Breast epithelium (tissue), 4 donors: ENCODE data around the gene KCNQ2. TPM values are rescaled to one million over a fixed set of nuclear protein-coding genes. Genes with fewer than 3 reads are reported as not detected.

Experiments used
- DNase-seq, 2 donors: peaks; one replicate each; pipeline ENCODE4 v3.0.0-alpha.2; 2019; ENCODE audit warnings: low spot score in 2 of 2
- H3K27ac ChIP-seq, 2 donors: fragments of 200-600 bp; sonication (generic) in 1 of 2; one replicate each; pipeline ENCODE4 v1.5.1; 2016 to 2019; ENCODE audit warnings: mild to moderate bottlenecking in 1 of 2
- H3K27me3 ChIP-seq, 2 donors: fragments of 200-600 bp; sonication (generic) in 1 of 2; one replicate each; pipeline versions ENCODE4 v1.5.1 to v1.6.0; 2017 to 2019; ENCODE audit warnings: control low read depth in 1 of 2, mild to moderate bottlenecking in 1 of 2
- H3K36me3 ChIP-seq: fragments of 200-600 bp; one replicate; pipeline ENCODE4 v1.5.1; 2019
- H3K4me1 ChIP-seq, 2 donors: fragments of 200-600 bp; sonication (generic); one replicate each; pipeline ENCODE4 v1.5.1; 2016 to 2019; ENCODE audit warnings: control low read depth in 1 of 2
- H3K4me3 ChIP-seq, 3 donors: fragments of 200-600 bp; sonication (generic); 1 replicate in 2 of 3; 2 replicates in 1 of 3; pipeline ENCODE4 v1.5.1; 2016 to 2019; ENCODE audit warnings: mild to moderate bottlenecking in 3 of 3, moderate library complexity in 2 of 3
- H3K9me3 ChIP-seq, 2 donors: fragments of 200-600 bp; sonication (generic) in 1 of 2; one replicate each; pipeline ENCODE4 v1.5.1; 2016 to 2019; ENCODE audit warnings: control low read depth in 1 of 2
- POLR2A ChIP-seq: fragments of 450-650 bp; IDR thresholded peaks from one replicate; pipeline ENCODE4 v1.6.1; 2016; ENCODE audit warnings: antibody characterized with exemption, mild to moderate bottlenecking, moderate library complexity
- POLR2AphosphoS5 ChIP-seq, 3 donors: sonication (generic); formaldehyde crosslinking; IDR thresholded peaks; one replicate each; pipeline ENCODE4 v1.6.1; 2017; ENCODE audit warnings: antibody characterized with exemption in 3 of 3
- intact Hi-C: fragments of 100-400 bp; cut with DNase I; formaldehyde crosslinking; loops from one replicate; pipeline ENCODE4 v1.15.1; 2023; ENCODE audit warnings: low total_unique reads
- total RNA-seq, 3 donors: library from RNA; depleted of rRNA; stranded (reverse); fragments of >200 nt; gene quantifications; one replicate each; pipeline ENCODE4 v1.1.0, GENCODE V29; 2016
- TF ChIP-seq, protein P1 (sequence below), 3 donors: fragments of 450-650 bp; IDR thresholded peaks; one replicate each; pipeline ENCODE4 v1.5.1; 2016 to 2017; ENCODE audit warnings: antibody characterized with exemption in 3 of 3, mild to moderate bottlenecking in 3 of 3, moderate library complexity in 3 of 3

KCNQ2 gene
- total RNA-seq, 3 donors from 2014 or later, result not detected

DNA sequence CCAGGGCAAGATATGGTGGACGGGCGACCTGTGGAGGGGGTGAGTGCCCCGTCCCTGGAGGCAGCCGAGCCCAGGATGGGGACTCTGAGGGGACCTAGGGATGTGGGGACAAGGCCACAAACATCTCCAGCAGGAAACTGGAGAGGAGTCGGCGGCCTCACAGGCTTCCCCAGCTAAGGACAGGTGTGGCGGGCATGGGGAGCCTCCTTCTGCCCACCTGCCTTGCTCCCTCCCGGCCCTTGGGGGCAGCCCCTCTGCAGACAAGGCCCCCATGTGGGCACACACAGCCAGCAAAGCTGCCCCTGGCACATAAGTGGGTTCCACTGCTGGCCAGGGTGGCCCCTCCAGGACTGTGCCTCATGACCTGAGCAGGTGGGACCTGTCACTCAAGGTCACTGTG is 115.9 kb downstream of the KCNQ2 start:
- no peak for TF ChIP-seq POLR2A
- TF ChIP-seq, protein P1, sequence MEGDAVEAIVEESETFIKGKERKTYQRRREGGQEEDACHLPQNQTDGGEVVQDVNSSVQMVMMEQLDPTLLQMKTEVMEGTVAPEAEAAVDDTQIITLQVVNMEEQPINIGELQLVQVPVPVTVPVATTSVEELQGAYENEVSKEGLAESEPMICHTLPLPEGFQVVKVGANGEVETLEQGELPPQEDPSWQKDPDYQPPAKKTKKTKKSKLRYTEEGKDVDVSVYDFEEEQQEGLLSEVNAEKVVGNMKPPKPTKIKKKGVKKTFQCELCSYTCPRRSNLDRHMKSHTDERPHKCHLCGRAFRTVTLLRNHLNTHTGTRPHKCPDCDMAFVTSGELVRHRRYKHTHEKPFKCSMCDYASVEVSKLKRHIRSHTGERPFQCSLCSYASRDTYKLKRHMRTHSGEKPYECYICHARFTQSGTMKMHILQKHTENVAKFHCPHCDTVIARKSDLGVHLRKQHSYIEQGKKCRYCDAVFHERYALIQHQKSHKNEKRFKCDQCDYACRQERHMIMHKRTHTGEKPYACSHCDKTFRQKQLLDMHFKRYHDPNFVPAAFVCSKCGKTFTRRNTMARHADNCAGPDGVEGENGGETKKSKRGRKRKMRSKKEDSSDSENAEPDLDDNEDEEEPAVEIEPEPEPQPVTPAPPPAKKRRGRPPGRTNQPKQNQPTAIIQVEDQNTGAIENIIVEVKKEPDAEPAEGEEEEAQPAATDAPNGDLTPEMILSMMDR (IDR thresholded peaks at IDR 0.05), result no peak
- TF ChIP-seq POLR2AphosphoS5 (IDR thresholded peaks at IDR 0.05), result no peak
- peaks cover 12 to 66% of the 10 kb centered on the region in 2 donors for H3K27me3 ChIP-seq

DNA sequence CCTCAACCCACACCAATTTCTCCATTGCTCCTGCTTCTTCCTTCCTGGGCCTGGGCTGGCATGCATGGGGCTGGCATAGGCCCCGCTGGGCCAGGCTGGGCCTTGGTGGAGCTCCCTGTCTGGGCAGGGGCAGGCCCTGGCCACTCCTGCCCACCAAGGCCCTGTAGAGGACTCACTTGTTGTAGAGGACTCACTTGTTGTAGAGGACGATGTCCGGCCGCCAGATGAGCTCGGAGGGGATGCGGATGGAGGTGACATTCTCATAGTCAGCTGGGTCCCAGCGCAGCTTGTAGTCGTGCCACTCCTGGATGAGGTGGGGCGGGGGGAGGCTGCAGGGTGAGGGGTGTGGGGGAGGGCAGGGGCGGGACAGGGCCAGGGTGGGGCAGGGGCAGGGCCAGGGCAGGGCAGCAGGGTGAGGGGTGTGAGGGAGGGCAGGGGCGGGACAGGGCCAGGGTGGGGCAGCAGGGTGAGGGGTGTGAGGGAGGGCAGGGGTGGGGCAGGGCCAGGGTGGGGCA is 116.6 kb downstream of the KCNQ2 start:
- no peaks in the 10 kb centered on the region for H3K9me3 ChIP-seq
- intact Hi-C loops, result no loop called here
- H3K36me3 ChIP-seq, result no peaks in the 10 kb centered on the region
- no peaks in the 10 kb centered on the region for H3K4me1 ChIP-seq
- DNase-seq, result no peak
- H3K4me3 ChIP-seq, result no peak overlapping the region
- TF ChIP-seq POLR2AphosphoS5 (IDR thresholded peaks at IDR 0.05), result no peak
- no peak for TF ChIP-seq POLR2A
- TF ChIP-seq, protein P1 (IDR thresholded peaks at IDR 0.05), result no peak
- peaks cover 10 to 61% of the 10 kb centered on the region in 2 donors for H3K27me3 ChIP-seq
- no peak overlapping the region for H3K27ac ChIP-seq

More for the DNA sequence above, 115.9 kb downstream of the KCNQ2 start:
- Histone ChIP-seq H3K9me3 (no peaks in the 10 kb centered on the region), H3K27ac (no peak overlapping the region), H3K4me3 (no peak overlapping the region), H3K36me3 (no peaks in the 10 kb centered on the region), H3K4me1 (no peaks in the 10 kb centered on the region)
- no peak for DNase-seq
- intact Hi-C loops, result no loop called here

DNA sequence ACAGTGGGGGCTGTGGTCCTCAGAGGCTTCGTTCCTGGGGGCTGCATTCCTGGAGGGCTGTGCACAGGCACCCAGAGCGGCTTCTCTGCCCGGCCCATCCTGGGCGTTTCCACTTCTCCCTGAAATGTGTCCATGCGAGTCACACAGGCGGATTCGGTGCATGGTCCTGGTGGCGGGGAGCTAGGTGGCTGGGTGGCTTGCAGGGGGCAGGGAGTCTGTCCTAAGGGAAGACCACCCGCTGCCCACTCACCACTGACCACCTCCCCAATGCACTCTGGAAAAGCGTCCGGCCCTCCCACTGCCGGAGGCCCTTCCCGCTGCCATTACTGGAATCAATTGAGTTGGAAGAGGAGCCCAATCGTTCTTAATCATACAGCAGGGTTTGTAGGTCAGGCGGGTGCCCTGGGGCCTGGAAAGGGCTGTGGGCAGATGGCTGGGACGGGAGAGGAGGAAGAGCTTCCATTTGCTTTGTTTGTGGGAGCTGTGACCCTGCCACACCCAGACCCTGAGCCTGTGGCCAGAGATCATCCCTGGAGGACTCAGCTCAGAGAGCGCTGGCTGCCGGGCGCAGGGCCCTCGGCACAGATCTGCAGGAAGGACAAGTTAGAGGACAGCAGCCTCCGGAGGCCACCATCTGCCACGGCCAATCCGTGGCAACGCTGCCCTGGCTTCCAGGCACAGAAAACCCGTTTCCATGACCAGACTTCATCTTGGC is 117.7 kb downstream of the KCNQ2 start:
- H3K27ac ChIP-seq, result no peak overlapping the region
- peaks cover 0 to 50% of the 10 kb centered on the region in 2 donors for H3K27me3 ChIP-seq
- H3K9me3 ChIP-seq, result no peaks in the 10 kb centered on the region
- DNase-seq, result no peak
- H3K4me3 ChIP-seq, result no peak overlapping the region
- H3K4me1 ChIP-seq, result no peaks in the 10 kb centered on the region
- intact Hi-C loops, result no loop called here
- H3K36me3 ChIP-seq, result no peaks in the 10 kb centered on the region
- TF ChIP-seq POLR2AphosphoS5 (IDR thresholded peaks at IDR 0.05), result no peak
- TF ChIP-seq, protein P1 (IDR thresholded peaks at IDR 0.05), result no peak
- TF ChIP-seq POLR2A, result no peak

DNA sequence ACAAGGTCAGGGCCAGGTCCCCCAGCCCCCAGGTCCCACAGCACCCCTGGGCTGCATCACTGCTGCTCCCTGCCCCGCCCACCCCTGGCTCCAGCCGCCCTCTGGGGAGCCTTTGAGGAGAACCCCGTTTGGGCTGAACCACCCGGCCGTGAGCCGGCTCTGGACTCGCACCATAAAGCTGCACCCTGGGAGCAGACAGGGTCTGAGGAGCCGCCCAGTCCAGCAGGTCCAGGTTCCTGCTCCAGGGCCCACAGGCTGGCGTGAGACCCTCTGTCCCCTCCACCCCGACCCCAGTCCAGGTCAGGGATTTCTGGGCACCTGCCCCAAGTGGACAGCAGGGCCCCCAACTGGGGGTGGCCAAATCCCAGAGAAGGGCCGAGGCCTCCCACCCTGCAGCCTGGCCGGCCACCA is 119.6 kb downstream of the KCNQ2 start:
- TF ChIP-seq, protein P1 (IDR thresholded peaks at IDR 0.05), result no peak
- TF ChIP-seq POLR2A, result no peak
- no peak for TF ChIP-seq POLR2AphosphoS5 (IDR thresholded peaks at IDR 0.05)
- intact Hi-C loops, result no loop called here
- Histone ChIP-seq H3K4me3 (no peak overlapping the region), H3K36me3 (no peaks in the 10 kb centered on the region), H3K4me1 (no peaks in the 10 kb centered on the region), H3K9me3 (no peaks in the 10 kb centered on the region), H3K27me3 (peaks cover 0 to 40% of the 10 kb centered on the region in 2 donors), H3K27ac (no peak overlapping the region)
- no peak for DNase-seq

DNA sequence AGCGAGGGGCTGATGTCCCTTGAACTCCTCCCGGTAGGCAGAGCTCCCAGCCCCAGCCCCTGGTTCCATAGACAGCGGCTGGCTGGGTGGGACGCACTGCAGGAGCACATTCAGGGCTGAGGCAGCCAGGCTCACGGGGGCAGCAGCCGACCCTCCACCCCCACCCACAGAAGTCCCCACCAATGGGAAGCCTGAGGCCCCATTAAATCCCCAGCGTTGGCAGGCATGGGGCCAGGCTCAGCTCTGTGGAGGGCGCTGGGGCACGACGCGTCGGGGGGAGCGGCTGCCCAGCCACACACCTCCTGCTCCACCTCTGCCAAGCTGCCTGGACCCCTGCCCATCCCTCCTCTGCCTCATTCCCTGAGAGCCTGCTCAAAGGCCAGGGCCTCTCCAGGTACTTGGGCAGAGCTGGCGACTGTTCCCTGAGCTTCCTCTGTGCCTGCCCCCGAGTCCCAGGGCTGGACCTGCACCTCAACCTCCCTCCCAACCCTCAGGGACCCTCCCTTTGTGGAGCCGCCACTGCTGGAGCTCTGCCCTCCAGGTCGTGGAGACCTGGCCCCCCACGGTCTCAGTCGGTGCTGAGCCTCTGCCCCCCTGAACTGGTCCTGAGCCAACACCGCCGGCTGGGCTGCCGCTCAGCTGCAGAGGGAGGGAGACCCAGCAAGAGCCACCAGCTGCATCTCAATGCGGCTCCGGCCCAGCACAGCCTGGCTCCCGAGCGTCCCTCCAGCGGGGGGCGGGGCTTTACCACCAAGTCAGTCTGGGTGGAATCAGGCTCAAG is 120.5 kb downstream of the KCNQ2 start:
- H3K27ac ChIP-seq, result no peak overlapping the region
- peaks cover 0 to 43% of the 10 kb centered on the region in 2 donors for H3K27me3 ChIP-seq
- TF ChIP-seq POLR2A (no peak), POLR2AphosphoS5 (IDR thresholded peaks at IDR 0.05) (no peak)
- TF ChIP-seq, protein P1 (IDR thresholded peaks at IDR 0.05), result no peak
- intact Hi-C loops, result no loop called here
- DNase-seq, result no peak
- no peaks in the 10 kb centered on the region for H3K36me3 ChIP-seq
- H3K4me3 ChIP-seq, result no peak overlapping the region
- H3K4me1 ChIP-seq, result no peaks in the 10 kb centered on the region
- no peaks in the 10 kb centered on the region for H3K9me3 ChIP-seq
